ENCODE results near the gene ZNF140. TPM values are rescaled to one million over a fixed set of nuclear protein-coding genes. Genes with fewer than 3 reads are reported as not detected.

The ZNF140 gene
- total RNA-seq, 1 experiment from 2014 or later, result 21.7 TPM

GRCh38 chr12:133120385-133121191, 39.9 kb downstream of the ZNF140 start:
- no peak overlapping the region for H2BK5ac ChIP-seq (ENCODE audit: insufficient read length, low read length)
- H3K56ac ChIP-seq (ENCODE audit: insufficient read length, low read depth, low read length), result no peak overlapping the region
- H3K4me1 ChIP-seq (ENCODE audit: insufficient read depth, low read length), result no peaks in the 10 kb centered on the region
- H3K36me3 Mint-ChIP-seq (ENCODE audit: insufficient read depth in 1 of 3, low read depth in 3 of 3), result peaks cover 82 to 97% (median 92%) of the 10 kb centered on the region in 3 experiments
- no peak overlapping the region for H3T11ph ChIP-seq (ENCODE audit: low read length)
- H3K27me3 ChIP-seq (ENCODE audit: insufficient read depth, low read length), result no peaks in the 10 kb centered on the region
- no CpG with 5 or more reads among the region's 3 CpGs for WGBS (ENCODE audit: extremely low coverage, insufficient read length, low lambda C conversion rate)
- no peak overlapping the region for H2BK12ac ChIP-seq (ENCODE audit: insufficient read length, low read depth, low read length)
- no peaks in the 10 kb centered on the region; the same call in 1 of the 2 replicates for H3K79me2 ChIP-seq (ENCODE audit: insufficient read depth, low read length)
- peaks cover 3% of the 10 kb centered on the region for H3K79me1 ChIP-seq (ENCODE audit: insufficient read depth, low read depth, low read length, poor library complexity, severe bottlenecking)
- H3K27ac Mint-ChIP-seq, result no peak overlapping the region
- no peaks in the 10 kb centered on the region for H3K4me1 Mint-ChIP-seq
- H3K9ac ChIP-seq (ENCODE audit: extremely low read depth, insufficient read length, low read length), result no peak overlapping the region
- H3K23me2 ChIP-seq (ENCODE audit: insufficient read length, low read depth, low read length, poor library complexity, severe bottlenecking), result no peaks in the 10 kb centered on the region
- H3K4ac ChIP-seq (ENCODE audit: low read depth, low read length), result no peak overlapping the region
- peaks cover 2% of the 10 kb centered on the region for H3K27me3 Mint-ChIP-seq (ENCODE audit: low read depth)
- no peak for DNase-seq
- no peak overlapping the region for H3K18ac ChIP-seq (ENCODE audit: insufficient read length, low read depth, low read length)
- H3K9me3 ChIP-seq (ENCODE audit: control insufficient read depth, low read depth, low read length), result peaks cover 98% of the 10 kb centered on the region
- H2AK5ac ChIP-seq (ENCODE audit: insufficient read length, low read length), result no peak overlapping the region
- H3K23ac ChIP-seq (ENCODE audit: insufficient read length, low read depth, low read length), result no peak overlapping the region
- H4K91ac ChIP-seq (ENCODE audit: insufficient read length, low read depth, low read length), result no peak overlapping the region
- peaks cover 91 to 95% of the 10 kb centered on the region in 2 experiments for H3K9me3 Mint-ChIP-seq
- H3K14ac ChIP-seq (ENCODE audit: insufficient read depth, low read length), result no peak overlapping the region
- no peak overlapping the region for H2BK20ac ChIP-seq (ENCODE audit: low read depth, low read length, poor library complexity, severe bottlenecking)
- H3K4me3 Mint-ChIP-seq, result no peak overlapping the region
- H3K4me2 ChIP-seq (ENCODE audit: insufficient read depth, insufficient read length, low read length), result no peak overlapping the region
- H2BK120ac ChIP-seq (ENCODE audit: low read depth, low read length, poor library complexity, severe bottlenecking), result no peak overlapping the region
- no peak overlapping the region for H2AFZ ChIP-seq (ENCODE audit: low read length)
- no peaks in the 10 kb centered on the region for H4K20me1 ChIP-seq (ENCODE audit: control insufficient read depth, insufficient read depth, insufficient read length)
- no peak overlapping the region for H3K27ac ChIP-seq (ENCODE audit: insufficient read length, low read depth, low read length)
- TF ChIP-seq CTCF (conservative IDR thresholded peaks at IDR 0.05), result no peak
- H2BK15ac ChIP-seq (ENCODE audit: low read depth, low read length), result no peak overlapping the region
- H4K8ac ChIP-seq (replicated peaks; ENCODE audit: insufficient read length, low read depth, low read length), result no peak overlapping the region
- H4K5ac ChIP-seq (ENCODE audit: insufficient read length, low read depth, low read length), result no peak overlapping the region

All from H9 (cell line).